Raji (cell line): ENCODE measurements around the gene GMNC.

Source experiments
- POLR2A ChIP-seq: IDR thresholded peaks from 2 replicates; pipeline ENCODE4 v1.6.1; 2011; ENCODE audit warnings: low read depth, low read length, control low read depth; ENCODE audit not compliant: insufficient read depth

Gene GMNC

DNA sequence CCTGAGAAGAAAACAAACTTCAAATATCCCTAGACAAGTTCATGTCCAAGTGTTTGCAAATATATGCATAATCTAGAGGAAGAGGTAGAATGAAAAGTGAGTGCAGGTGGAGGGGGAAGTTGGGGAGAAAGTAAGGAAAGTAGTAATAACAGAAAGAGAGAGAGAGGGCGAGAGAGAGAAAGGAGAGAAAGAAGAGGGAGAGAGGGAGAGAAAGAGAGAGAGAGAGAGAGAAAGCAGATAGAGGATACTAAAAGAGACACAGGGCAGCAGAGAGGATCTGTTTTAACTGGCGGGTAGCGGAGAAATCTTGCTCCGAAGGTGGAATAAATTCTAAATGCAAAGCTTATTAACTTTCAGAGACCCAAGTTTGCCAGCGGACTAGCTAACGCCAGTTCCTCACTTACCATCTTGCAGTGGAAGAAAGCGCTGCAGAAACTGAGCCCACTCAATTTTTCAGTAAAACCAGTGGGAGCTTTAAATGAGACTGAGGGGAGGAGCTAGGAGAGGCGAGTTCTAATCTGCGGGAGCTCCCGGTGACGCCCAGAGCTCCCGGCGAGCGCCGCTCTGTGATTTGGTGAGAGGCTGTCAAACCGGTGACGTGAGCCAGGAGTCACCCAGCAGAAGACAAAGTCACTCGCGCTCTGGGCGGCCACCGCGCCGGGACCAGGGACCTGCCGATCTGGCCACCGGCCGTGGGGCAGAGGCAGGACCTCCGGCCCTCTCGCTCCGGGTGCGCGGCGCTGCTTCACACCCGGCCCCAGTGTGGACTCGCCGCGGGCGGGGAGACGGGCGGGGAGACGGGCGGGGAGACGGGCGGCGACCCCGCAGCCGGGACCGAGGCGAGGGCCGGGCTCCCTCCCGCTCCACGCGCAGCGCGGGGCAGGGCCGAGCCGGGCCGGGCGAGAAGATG, at the start of gene GMNC:
Gene GMNC, minus strand, starts transcription at position 486 of the 910 bp plus-strand sequence. Its CDS starts 79 bp downstream, at position 407.
- no peak for TF ChIP-seq POLR2A

DNA sequence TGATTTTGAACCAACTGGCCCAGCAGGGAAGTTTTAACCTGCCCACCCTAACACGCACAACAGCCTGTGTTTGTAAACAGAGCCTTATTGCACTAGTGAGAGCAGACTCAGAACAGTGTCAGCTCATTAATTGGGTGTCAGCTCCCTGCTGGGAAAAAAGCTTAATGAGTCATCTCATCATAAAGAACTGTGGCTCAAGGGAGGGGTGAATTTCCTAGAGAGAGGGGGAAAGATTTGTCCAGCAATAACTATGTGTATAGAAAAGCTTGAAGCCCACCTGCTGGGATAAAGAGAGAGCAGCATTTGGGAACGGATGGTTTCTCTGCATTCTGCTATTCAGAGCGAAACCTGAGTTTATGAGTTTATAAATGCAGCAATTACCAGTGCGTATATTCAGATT, 48.9 kb upstream of the GMNC start:
- no peak for TF ChIP-seq POLR2A

- TF ChIP-seq POLR2A = no peak
Measured at GRCh38 chr3:190909908-190910307, 47.4 kb upstream of the GMNC start.

- TF ChIP-seq POLR2A = no peak
Measured at GRCh38 chr3:190903156-190903555, 40.7 kb upstream of the GMNC start.

DNA sequence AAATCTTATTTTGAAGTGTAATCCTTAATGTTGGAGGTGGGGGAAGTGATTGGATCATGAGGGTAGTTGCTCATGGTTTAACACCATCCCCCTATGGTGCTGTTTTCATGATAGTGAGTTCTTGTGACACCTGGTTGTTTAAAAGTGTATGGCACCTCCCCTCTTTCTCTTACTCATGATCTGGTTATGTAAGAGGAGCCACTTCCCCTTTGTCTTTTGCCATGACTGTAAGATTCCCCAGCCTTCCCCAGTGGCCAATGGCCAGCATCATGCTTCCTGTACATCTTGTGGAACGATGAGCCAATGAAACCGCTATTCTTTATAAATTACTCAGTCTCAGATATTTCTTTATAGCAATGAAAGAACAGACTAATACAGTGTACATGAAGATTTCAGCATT, 39.8 kb upstream of the GMNC start:
- no peak for TF ChIP-seq POLR2A

DNA sequence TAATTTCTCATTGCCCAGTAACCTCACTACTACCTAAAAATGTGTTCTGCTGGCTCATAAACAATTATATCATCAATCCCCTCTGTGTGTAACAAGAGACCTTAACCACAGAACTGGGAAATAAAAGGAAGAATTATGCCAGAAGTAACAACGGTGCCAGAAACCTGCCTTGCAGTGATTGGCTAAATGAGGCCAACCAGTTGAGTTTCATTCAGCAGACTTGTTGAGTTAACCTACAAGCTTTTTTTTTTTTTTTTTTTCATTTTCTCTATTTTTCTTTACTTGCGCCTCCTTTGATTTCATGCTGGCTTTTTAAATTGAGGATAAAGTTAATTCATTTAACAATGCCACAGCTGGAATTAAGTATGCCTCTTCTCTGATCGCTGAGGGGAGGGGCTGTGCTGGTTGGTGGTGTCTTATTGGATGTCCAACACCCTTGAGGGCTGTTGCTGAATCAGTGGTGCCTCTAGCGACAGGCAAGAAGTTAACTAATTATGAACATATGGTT, 30.0 kb upstream of the GMNC start:
- no peak for TF ChIP-seq POLR2A

- no peak for TF ChIP-seq POLR2A
Measured at GRCh38 chr3:190886945-190887344, 24.5 kb upstream of the GMNC start.

- TF ChIP-seq POLR2A = no peak
Measured at GRCh38 chr3:190883973-190884832, 21.7 kb upstream of the GMNC start.

GRCh38 chr3:190883141-190883540, 20.6 kb upstream of the GMNC start:
- no peak for TF ChIP-seq POLR2A

GRCh38 chr3:190877925-190878324, 15.4 kb upstream of the GMNC start:
- TF ChIP-seq POLR2A = no peak

GRCh38 chr3:190870127-190870526, 7.6 kb upstream of the GMNC start:
- no peak for TF ChIP-seq POLR2A

GRCh38 chr3:190867071-190867470, 4.6 kb upstream of the GMNC start:
- TF ChIP-seq POLR2A = no peak

DNA sequence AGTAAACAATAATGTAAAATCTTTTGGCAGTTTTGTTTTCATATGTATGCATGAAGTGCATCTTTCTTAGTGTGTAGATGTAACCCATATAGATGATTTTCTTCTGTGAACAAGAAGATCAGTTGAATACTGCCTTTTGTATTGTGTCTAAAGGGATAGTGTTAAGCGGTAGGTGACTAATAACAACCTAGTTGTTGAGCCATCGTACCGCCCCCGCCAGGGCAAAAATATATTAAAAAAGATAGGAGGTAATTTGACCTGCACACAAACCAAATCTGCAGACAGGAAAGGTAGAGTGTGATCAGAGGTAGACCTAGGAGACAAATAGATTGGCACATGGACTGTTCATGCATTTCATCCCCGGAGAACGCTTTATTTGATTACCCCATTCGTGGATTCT, 3.3 kb upstream of the GMNC start:
- no peak for TF ChIP-seq POLR2A

- no peak for TF ChIP-seq POLR2A
Measured at GRCh38 chr3:190865419-190865818, 2.9 kb upstream of the GMNC start.

DNA sequence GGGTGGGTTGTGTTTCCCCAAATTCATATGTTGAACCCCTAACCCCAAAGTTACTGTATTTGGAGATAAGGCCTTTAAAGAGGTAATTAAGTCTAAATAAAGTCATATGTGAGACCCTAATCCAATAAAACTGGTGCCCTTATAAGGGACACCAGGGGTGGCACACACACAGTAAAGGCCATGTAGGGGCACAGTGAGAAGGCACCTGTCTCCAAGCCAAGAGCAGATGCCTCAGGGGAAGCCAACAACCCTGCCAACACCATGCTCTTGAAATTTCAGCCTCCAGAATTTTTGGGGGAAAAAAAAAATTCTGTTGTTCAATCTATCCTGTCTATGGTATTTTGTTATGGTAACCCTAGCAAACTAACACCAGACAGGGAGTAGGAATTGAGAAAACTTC, 1.5 kb upstream of the GMNC start:
- TF ChIP-seq POLR2A = no peak

DNA sequence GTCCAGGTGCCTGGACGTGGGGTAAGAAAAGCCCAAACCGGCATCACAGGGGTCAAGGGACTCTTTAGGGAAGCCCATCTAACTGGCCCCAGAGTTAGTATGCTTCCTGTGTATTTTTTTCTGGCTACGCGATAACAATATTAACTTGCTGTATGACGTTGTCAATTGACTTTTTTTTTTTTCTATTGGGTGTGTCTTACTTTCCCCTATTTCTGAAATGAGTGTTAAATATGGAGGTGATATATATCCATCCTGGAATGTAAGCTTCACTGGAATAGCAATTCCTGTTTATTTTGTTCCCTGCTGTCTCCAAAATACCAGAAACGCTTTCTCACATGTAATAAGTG, 598 bp upstream of the GMNC start:
- no peak for TF ChIP-seq POLR2A
